GM18526 (cell line): Measurements from ENCODE around the gene OR2W1.

Source experiments
- POLR2A ChIP-seq: IDR thresholded peaks from 3 replicates; pipeline ENCODE4 v1.6.1; 2011; ENCODE audit not compliant: insufficient read length; ENCODE audit errors: extremely low read depth

OR2W1 gene, protein sequence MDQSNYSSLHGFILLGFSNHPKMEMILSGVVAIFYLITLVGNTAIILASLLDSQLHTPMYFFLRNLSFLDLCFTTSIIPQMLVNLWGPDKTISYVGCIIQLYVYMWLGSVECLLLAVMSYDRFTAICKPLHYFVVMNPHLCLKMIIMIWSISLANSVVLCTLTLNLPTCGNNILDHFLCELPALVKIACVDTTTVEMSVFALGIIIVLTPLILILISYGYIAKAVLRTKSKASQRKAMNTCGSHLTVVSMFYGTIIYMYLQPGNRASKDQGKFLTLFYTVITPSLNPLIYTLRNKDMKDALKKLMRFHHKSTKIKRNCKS

DNA sequence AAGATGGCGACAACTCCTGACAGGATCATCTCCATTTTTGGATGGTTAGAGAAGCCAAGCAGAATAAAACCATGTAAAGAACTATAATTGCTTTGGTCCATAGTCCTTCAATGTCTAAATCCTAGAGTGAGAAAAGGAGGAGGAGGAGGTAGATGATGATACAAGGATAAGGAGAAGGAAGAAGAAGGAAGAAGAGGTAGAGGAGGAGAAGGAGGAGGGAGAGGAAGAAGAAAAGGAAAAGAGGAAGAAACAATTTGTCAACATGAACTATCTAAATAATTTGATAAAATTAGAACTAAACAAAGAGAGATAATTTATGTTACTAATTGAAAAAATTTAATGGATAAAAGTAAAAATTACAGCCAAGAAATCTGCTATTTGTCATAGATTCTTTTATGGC, at the start of gene OR2W1:
TSS of gene OR2W1 (minus strand) at position 101 of the 400 bp plus-strand sequence. CDS start at position 101, 0 bp downstream.
- TF ChIP-seq POLR2A = no peak

DNA sequence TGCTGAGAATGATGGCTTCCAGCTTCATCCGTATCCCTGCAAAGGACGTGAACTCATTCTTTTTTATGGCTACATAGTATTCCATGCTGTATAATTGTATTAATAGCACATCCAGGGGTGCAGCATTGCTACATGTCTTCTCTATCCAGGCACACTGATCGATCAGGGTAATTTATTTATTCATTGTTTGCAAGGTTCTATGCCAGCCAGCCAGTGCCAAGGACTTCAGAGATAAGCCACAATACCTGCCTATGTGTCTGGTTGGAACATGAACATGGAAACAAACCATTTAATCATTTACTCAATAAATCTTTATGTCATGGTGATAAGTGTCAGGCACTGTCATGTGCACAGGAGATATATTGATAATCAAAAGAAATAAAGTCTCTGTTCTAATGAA, 48.0 kb upstream of the OR2W1 start:
- no peak for TF ChIP-seq POLR2A

DNA sequence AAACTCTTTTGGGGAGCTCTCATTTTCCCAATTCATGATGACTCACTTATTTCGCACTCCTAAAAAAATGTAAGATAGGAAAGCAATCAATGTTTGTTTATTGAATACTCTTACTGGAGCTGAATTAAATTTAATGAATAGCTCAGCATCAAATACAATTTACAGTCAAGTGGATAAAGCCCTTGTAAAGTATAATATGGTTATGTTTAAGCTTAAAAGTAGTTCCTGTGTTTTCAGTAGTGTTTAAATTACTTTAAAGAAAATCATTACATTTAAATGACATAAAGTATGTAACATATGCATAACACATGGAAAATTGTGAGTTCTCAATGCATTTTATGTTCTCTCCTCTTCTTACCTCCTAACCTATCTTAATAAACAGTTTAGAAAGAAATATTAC, 42.2 kb upstream of the OR2W1 start, which contains the start of gene OR2B3:
TSS of gene OR2B3 (minus strand) at position 101 of the 400 bp plus-strand sequence. CDS start at position 36, 65 bp downstream.
- no peak for TF ChIP-seq POLR2A

DNA sequence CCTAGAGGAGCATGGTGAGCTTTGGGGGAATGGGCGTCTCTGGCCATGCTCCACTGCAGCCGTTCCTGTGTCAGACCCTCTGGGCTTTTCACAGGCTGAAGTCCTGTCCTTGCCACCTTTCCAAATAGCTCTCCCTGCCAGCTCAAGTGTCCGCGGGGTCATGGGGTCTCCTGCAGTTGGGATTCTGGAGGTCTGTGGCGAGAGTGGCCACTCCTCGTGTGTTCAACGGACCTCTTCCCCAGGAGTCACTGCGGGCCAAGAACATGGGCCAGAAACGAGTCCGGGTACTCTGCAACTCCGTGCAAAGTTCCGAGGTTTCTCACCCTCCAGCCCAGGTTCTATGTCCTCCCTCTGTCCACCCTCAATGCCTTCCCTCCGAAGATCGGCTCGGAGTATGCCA, 37.5 kb upstream of the OR2W1 start:
- no peak for TF ChIP-seq POLR2A

DNA sequence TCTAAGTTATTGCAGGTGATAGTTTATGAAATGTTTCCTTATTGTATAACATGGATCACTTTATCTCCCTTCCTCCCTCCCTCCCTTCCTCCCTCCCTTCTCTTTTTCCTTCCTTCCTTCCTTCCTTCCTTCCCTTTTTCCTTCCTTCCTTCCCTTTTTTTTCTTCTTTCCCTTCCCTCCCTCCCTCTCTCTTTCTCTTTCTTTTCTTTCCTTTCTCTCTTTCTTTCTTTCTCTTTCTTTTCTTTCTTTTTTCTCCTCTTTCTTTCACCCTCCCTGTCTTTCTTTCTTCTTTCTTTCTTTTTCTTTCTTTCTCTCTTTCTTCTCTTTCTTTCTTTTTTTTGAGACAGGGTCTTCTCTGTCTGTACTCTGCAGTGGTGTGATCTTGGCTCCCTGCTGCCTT, 36.3 kb upstream of the OR2W1 start:
- no peak for TF ChIP-seq POLR2A

DNA sequence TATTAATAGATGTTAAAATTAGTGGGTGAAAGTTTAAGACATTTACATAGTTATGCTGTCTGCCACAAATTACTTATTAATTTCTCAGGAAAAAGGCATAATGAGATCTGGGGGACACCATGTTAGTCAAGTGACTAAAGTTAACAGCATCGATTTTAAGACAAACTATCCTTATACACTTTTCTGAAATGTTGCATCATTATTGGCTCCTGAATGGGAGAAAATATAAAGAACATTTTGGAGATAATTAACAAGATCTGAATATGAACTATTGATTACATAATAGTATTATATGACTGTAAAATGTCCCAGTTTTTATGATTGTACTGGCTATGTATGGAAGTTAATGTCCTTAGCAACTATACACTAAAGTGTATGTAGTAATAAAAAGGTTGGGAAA, 34.2 kb upstream of the OR2W1 start:
- TF ChIP-seq POLR2A = no peak

DNA sequence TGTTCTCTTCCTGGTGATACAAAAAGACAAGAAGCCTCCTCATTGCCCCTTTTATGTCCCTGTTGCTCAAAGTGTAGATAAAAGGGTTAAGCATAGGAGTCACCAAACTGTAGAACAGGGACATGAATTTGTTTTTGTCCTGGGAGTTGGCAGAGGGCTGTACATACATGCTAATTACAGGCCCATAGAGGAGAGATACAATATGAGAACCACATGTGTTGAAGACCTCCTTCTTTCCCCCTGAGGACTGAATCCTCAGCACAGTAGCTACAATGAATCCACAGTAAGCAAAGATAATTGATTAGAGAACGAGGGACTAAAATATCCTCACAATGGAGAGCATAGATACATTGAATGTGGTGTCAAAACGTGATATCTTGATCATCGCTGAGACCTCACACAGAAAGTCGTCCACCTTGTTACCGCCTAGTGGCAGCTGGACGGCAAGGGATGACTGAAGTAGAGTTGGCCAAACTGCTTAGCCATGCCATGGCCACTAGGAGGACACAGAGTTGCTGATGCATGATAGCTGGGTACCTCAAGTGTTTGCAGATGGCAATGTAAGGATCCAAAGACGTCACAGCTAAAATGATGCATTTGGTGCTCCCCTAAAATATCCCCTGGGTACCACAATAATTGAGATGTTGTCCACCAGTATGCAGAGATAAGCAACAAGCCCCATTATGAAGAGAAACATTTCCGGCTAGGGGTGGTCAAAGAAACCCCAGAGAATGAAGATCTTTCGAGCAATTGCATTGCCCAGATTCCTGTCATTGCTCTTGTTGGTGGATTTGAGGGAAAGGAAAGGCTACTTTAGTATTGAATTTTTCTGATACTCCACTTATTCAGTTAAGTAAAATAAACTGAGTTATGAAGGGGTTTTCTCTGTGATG, 27.1 kb upstream of the OR2W1 start:
- TF ChIP-seq POLR2A = no peak

DNA sequence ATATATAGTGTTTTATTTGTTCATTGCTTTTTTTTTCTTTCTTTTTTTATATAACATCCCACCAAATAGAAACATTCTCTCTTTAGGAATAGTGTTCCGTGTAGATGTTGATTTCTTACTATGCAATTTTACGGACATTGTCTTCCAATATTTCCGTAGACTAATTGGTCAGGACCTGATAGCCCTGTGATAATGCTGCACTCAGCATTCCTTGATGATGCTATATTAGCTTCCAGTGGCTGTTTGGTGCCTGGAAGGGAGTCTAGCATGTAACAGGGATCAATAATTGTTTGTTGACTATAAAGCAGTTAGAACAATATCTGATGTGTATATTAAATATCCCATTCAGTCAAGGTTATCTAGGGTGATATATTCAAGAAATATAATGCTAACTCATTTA, 6.7 kb upstream of the OR2W1 start:
- no peak for TF ChIP-seq POLR2A

DNA sequence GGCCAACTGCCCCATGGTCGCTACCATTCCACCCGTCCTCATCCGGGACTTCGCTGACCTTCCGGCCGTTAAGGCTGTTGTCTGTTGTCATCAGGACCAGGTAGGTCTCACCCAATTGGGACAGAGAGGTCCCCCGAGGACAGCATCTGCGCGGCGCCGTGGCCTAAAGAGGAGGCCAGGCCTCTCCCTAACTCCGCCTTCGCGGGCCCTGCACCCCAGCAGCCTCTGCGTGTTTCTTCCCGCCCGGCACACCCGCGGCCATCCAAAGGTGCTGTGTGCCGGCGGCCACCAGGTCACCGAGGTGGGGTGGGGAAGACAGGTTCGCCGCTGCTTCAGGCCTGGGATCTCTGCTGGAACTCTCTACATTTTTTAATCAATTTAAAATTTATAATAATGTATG, 9.0 kb downstream of the OR2W1 start:
- no peak for TF ChIP-seq POLR2A

DNA sequence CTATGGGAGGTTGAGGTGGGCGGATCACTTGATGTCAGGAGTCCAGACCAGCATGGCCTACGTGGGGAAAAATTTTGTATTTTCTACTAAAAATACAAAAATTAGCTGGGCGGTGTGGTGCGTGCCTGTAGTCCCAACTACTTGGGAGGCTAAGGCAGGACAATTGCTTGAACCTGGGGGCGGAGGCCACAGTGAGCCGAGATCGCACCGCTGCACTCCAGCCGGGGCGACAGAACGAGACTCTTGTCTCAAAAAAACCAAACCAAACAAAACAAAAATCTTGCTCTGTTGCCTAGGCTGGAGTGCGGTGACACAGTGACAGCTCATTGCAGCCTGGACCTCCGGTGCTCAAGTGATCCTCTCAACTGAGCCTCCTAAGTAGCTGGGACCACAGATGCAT, 16.2 kb downstream of the OR2W1 start:
- TF ChIP-seq POLR2A = no peak

DNA sequence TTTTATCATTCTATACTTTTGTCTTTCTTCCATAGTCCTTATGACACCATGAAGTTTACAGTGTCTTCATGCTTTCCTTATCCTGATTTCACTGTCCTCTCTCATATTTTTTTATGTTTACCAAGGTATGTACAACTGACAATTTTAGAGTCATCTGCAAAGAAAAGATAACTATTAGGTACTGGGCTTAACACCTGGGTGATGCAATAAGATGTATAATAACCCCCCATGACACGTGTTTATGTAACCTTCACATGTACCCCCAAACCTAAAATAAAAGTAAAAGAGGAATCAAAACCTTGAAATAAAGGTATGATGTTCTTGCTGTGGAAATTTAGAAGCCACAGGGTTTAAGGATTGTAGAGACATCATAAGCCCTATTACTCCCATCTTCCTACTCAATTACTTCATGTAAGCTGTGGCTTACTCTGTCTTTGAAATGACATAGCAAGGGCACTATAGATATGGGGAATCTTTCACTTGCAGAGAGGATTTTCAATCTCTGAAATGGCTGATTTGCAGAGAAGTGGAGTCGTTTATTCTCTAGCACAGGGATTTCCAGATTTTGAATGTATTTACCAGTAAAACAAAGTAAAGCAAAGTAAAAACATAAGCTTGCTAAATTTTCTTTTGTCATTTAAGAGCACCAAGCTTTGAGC, 18.9 kb downstream of the OR2W1 start:
- no peak for TF ChIP-seq POLR2A

DNA sequence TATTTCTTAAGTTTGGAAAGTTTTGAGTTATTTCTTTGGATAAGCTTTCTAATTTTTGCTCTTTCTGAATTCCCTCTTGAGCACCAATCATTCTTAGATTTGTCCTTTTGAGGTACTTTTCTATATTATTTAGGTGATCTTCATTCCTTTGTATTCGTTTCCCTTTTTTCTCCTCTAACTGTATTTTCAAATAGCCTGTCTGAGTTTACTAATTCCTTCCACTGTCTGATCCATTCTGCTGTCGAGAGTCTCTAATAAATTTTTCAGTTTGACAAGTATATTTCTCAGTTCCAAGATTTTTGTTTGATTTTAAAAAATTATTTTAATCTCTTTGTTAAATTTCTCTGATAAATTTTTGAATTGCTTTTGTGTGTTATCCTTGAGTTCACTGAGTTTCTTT, 23.5 kb downstream of the OR2W1 start:
- no peak for TF ChIP-seq POLR2A

DNA sequence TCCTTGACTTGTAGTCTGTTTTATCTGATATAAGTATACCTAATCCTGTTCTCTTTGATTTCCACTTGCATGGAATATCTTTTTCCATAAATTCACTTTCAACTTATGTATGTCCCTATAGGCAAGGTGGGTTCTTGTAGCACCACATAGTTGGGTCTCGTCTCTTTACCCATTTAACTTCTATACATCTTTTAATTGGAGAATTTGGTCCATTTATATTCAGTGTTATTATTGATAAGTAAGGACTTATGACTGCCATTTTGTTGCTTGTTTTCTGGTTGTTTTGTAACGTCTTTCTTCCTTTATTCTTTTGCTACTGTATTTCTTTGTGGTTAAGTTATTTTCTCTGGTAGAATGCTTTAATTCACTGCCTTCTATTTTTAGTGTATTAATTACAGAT, 25.3 kb downstream of the OR2W1 start:
- no peak for TF ChIP-seq POLR2A

DNA sequence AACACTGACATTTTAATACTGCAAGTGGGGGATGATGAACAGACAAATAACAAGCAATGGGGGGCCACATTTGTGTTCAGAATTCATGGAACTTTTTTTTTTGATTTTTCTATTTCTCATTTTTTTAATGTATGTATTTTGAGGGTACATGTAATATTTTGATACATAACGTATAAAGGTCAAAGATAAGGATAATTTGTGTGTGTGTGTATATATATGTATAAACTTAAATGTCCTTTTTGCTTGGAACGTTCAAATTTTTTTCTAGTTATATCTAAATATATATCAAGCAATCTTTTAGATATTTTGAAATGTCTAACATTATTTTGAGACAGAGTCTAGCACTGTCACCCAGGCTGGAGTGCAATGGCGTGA, 27.6 kb downstream of the OR2W1 start:
- no peak for TF ChIP-seq POLR2A

DNA sequence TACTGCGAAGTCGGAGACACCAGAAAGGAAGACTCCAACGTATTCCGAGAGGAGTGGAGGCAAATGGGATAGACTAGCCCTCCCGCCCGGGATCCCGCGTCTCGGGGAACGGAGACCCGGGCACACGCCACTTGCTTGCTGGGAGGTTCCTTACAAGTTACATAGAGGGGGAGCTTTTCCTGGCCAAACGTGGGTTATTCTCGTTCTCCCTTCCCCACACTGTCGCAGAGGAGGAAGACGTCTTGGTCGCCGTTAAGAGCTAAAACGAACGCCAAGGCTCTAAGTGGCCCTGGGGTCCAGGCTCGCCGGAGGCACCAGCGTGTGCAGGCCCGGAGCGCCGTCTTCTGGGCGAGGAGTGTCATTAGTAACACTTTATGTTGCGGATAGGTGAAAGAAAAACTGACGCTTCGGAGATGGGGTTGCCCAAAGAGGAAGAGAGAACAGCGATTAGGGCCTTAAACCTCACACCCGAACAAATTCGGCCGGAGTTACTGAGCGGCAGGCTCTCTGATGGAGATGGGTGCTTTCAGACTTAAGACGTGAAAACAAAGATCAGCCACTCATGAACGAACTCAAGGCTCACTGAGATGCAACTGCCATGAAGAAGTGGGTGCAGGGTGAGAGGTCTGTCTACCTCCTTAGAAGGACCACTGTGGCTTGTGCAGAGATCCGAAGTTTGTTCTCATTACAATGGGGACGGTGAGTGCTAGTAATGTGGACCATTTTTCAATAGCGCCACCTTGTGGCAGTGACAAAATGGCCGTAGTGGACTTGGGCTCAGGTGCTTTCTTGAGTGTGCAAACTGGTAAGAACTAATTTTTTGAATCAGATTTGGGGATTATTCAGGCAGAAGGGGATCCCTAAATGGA, 28.2 kb downstream of the OR2W1 start:
- no peak for TF ChIP-seq POLR2A
